Transverse colon (tissue), 4 donors: Measurements from ENCODE around the gene RGS11. TPM values are rescaled to one million over a fixed set of nuclear protein-coding genes. Genes with fewer than 3 reads are reported as not detected.

Source experiments
- DNase-seq: peaks from one replicate; pipeline ENCODE4 v3.0.0-alpha.2; 2019
- H3K27ac ChIP-seq, 4 donors: fragments of 200-600 bp; sonication (generic); 2 replicates each; pipeline ENCODE4 v1.5.1; 2016 to 2018; ENCODE audit warnings: inconsistent platforms in 4 of 4
- H3K27me3 ChIP-seq: fragments of 200-600 bp; sonication (generic); 2 replicates; pipeline ENCODE4 v1.5.1; 2017; ENCODE audit warnings: inconsistent platforms
- H3K36me3 ChIP-seq, 4 donors: fragments of 200-600 bp; sonication (generic); 2 replicates each; pipeline ENCODE4 v1.5.1; 2017 to 2019; ENCODE audit warnings: inconsistent platforms in 4 of 4
- H3K4me1 ChIP-seq, 4 donors: fragments of 200-600 bp; sonication (generic); 2 replicates each; pipeline ENCODE4 v1.5.1; 2017 to 2020; ENCODE audit warnings: inconsistent platforms in 4 of 4
- H3K4me3 ChIP-seq, 4 donors: fragments of 200-600 bp; sonication (generic); 1 replicate in 1 of 4; 2 replicates in 3 of 4; pipeline versions ENCODE4 v1.5.1 to v1.6.1; 2017 to 2019; ENCODE audit warnings: inconsistent platforms in 4 of 4
- H3K9me3 ChIP-seq, 2 donors: fragments of 200-600 bp; sonication (generic); 2 replicates each; pipeline ENCODE4 v1.5.1; 2017 to 2019; ENCODE audit warnings: inconsistent platforms in 2 of 2
- EP300 ChIP-seq: sonication (generic); formaldehyde crosslinking; IDR thresholded peaks from one replicate; pipeline ENCODE4 v1.6.1; 2017; ENCODE audit warnings: antibody characterized with exemption, low read depth
- POLR2A ChIP-seq: fragments of 450-650 bp; IDR thresholded peaks from one replicate; pipeline ENCODE4 v1.6.1; 2016; ENCODE audit warnings: antibody characterized with exemption, mild to moderate bottlenecking, moderate library complexity
- POLR2AphosphoS5 ChIP-seq, 3 donors: sonication (generic); formaldehyde crosslinking; IDR thresholded peaks; one replicate each; pipeline ENCODE4 v1.6.1; 2016; ENCODE audit warnings: antibody characterized with exemption in 3 of 3
- WGBS, 2 donors: methylation state at CpG; one replicate each; pipeline ENCODE4 v1.1.5; 2018; ENCODE audit warnings: low coverage in 1 of 2; 5-methylcytosine and 5-hydroxymethylcytosine counted together
- in situ Hi-C, 4 donors: fragments of 200-750 bp; cut with MboI; loops; one replicate each; pipeline versions ENCODE4 v1.15.0 to v1.15.1; 2017; ENCODE audit warnings: low sequenced_read_pairs in 3 of 4, low pct_ligation_motif_present in 1 of 4, low pct_unique_long_range_greater_than_20kb in 1 of 4
- intact Hi-C: fragments of 100-400 bp; cut with DNase I; formaldehyde crosslinking; loops from one replicate; pipeline ENCODE4 v1.15.1; 2023; ENCODE audit warnings: low total_unique reads
- total RNA-seq, 4 donors: library from RNA; depleted of rRNA; stranded (reverse); fragments of >200 nt; gene quantifications; one replicate each; pipeline ENCODE4 v1.1.0, GENCODE V29; 2016
- TF ChIP-seq, protein P1 (sequence below), 5 experiments: fragments of 200-600 bp in 3 of 5; fragments of 450-650 bp in 2 of 5; sonication (generic) in 3 of 5; IDR thresholded peaks; 1 replicate in 2 of 5; 2 replicates in 3 of 5; pipeline ENCODE4 v1.5.1; 2016 to 2017; ENCODE audit warnings: antibody characterized with exemption in 5 of 5, inconsistent platforms in 3 of 5, mild to moderate bottlenecking in 2 of 5, moderate library complexity in 1 of 5

The RGS11 gene
- total RNA-seq, 4 donors from 2014 or later = 2.0 to 24.3 (median 6.7) TPM

DNA sequence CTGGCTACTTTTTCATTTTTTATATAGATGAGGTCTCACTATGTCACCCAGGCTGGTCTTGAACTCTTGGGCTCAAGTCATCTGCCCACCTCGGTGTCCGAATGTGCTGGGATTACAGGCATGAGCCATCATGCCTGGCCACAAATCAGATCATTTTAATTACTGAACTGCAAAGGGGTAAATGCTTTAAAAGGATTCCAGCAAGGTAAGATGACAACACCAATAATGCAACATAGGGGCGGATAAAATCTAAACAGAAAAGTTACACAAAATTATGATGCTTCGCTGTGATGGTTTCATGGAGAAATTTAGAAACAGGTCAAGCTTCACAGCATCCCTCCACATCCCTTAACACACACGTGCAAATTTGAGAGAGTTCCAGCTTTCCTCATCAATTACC lies 44.5 kb upstream of the RGS11 start:
- Histone ChIP-seq H3K27ac (no peak overlapping the region), H3K36me3 (no peaks in the 10 kb centered on the region), H3K9me3 (no peaks in the 10 kb centered on the region), H3K4me1 (peaks cover 2 to 8% (median 5%) of the 10 kb centered on the region in 4 donors), H3K4me3 (no peak overlapping the region), H3K27me3 (no peaks in the 10 kb centered on the region)
- intact Hi-C loops = no loop called here
- WGBS, 2 donors = 92 to 94% methylated on average over 3 to 5 of the region's 5 CpGs
- in situ Hi-C loops = no loop called here
- DNase-seq = no peak
- TF ChIP-seq POLR2A (no peak), EP300 (no peak), POLR2AphosphoS5 (IDR thresholded peaks at IDR 0.05) (no peak)
- TF ChIP-seq, protein P1, sequence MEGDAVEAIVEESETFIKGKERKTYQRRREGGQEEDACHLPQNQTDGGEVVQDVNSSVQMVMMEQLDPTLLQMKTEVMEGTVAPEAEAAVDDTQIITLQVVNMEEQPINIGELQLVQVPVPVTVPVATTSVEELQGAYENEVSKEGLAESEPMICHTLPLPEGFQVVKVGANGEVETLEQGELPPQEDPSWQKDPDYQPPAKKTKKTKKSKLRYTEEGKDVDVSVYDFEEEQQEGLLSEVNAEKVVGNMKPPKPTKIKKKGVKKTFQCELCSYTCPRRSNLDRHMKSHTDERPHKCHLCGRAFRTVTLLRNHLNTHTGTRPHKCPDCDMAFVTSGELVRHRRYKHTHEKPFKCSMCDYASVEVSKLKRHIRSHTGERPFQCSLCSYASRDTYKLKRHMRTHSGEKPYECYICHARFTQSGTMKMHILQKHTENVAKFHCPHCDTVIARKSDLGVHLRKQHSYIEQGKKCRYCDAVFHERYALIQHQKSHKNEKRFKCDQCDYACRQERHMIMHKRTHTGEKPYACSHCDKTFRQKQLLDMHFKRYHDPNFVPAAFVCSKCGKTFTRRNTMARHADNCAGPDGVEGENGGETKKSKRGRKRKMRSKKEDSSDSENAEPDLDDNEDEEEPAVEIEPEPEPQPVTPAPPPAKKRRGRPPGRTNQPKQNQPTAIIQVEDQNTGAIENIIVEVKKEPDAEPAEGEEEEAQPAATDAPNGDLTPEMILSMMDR (IDR thresholded peaks at IDR 0.05) = no peak

DNA sequence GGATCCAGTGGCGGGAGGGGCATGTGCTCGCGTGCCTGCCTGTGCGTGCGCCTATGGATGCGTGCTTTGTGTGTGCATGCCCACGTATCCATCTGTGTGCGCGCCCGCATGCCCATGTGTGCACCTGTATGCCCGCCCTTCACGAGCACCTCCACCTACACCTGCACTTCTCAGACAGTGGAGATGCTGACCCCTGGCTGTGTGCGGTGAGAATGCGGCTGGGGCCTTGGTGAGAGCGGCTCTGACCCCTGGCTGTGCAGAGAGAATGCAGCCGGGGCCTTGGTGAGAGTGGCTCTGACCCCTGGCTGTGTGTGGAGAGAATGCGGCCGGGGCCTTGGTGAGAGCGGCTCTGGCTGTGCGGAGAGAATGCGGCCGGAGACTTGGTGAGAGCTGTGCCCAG lies 42.9 kb upstream of the RGS11 start:
- H3K27me3 ChIP-seq = no peaks in the 10 kb centered on the region
- no peak for TF ChIP-seq EP300
- TF ChIP-seq, protein P1 (IDR thresholded peaks at IDR 0.05) = no peak
- TF ChIP-seq POLR2AphosphoS5 (IDR thresholded peaks at IDR 0.05) = no peak
- DNase-seq = no peak
- in situ Hi-C loops = no loop called here
- intact Hi-C loops = no loop called here
- H3K27ac ChIP-seq = no peak overlapping the region
- H3K9me3 ChIP-seq = no peaks in the 10 kb centered on the region
- no peaks in the 10 kb centered on the region for H3K4me1 ChIP-seq
- peaks cover 0 to 7% (median 0%) of the 10 kb centered on the region in 4 donors for H3K36me3 ChIP-seq
- H3K4me3 ChIP-seq = no peak overlapping the region
- 85% methylated on average over 22 of the region's 22 CpGs; no CpG with 5 or more reads in 1 of the 2 donors for WGBS, 2 donors

- WGBS, 2 donors = 94% methylated on average over 5 of the region's 5 CpGs; no CpG with 5 or more reads in 1 of the 2 donors
- no peak overlapping the region for H3K27ac ChIP-seq
- intact Hi-C loops = no loop called here
- in situ Hi-C loops = no loop called here
- no peaks in the 10 kb centered on the region for H3K27me3 ChIP-seq
- DNase-seq = no peak
- H3K4me3 ChIP-seq = no peak overlapping the region
- H3K9me3 ChIP-seq = no peaks in the 10 kb centered on the region
- no peaks in the 10 kb centered on the region for H3K4me1 ChIP-seq
- TF ChIP-seq, protein P1 (IDR thresholded peaks at IDR 0.05) = no peak
- no peak for TF ChIP-seq EP300
- TF ChIP-seq POLR2AphosphoS5 (IDR thresholded peaks at IDR 0.05) = no peak
- TF ChIP-seq POLR2A = no peak
- H3K36me3 ChIP-seq = peaks cover 0 to 15% (median 0%) of the 10 kb centered on the region in 4 donors
Measured at GRCh38 chr16:317583-317982, 41.8 kb upstream of the RGS11 start.

DNA sequence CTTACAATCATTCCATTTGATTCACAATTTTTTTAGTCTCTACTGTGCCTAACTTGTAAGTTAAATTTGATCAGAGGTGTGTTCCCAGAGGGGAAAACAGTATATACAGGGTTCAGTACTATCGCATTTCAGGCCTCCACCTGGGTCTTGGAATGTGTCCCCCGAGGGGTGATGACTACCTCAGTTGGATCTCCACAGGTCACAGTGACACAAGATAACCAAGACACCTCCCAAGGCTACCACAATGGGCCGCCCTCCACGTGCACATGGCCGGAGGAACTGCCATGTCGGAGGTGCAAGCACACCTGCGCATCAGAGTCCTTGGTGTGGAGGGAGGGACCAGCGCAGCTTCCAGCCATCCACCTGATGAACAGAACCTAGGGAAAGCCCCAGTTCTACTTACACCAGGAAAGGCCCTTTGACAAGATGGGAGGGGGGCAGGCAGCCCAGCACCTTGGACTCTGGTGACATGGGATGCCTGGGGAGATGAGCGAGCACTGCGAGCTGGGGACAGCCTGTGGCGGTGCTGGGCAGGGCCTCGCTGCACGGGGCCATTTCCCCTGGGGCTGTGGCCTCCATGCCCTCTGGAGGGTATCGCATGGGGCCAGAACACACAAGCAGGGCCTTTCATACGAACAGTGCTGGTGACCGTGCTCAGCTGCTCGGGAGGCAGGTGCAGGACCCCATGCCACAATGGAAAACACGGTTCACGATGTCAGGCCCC lies 41.2 kb upstream of the RGS11 start:
- Histone ChIP-seq H3K4me1 (no peaks in the 10 kb centered on the region), H3K27me3 (no peaks in the 10 kb centered on the region), H3K36me3 (peaks cover 0 to 15% (median 0%) of the 10 kb centered on the region in 4 donors), H3K27ac (no peak overlapping the region), H3K9me3 (no peaks in the 10 kb centered on the region), H3K4me3 (no peak overlapping the region)
- intact Hi-C loops = no loop called here
- DNase-seq = no peak
- in situ Hi-C loops = no loop called here
- 89% methylated on average over 16 of the region's 19 CpGs; no CpG with 5 or more reads in 1 of the 2 donors for WGBS, 2 donors
- TF ChIP-seq, protein P1 (IDR thresholded peaks at IDR 0.05) = no peak
- TF ChIP-seq EP300 = no peak
- TF ChIP-seq POLR2A = no peak
- no peak for TF ChIP-seq POLR2AphosphoS5 (IDR thresholded peaks at IDR 0.05)
